GM19043 (cell line): ENCODE data around the gene SLC25A51.

Source experiments
- ATAC-seq: cut with Tn5 transposase; IDR thresholded peaks from one replicate; pipeline ENCODE4 v1.9.1; 2021; ENCODE audit warnings: low read depth; ENCODE audit not compliant: unreplicated experiment

Gene SLC25A51

GRCh38 chr9:37903647-37904444, at the start of gene SLC25A51:
SLC25A51 (minus strand) TSS chr9:37904127; CDS start chr9:37888550, 15,577 bp downstream.
- peak; percentile 82 for ATAC-seq

DNA sequence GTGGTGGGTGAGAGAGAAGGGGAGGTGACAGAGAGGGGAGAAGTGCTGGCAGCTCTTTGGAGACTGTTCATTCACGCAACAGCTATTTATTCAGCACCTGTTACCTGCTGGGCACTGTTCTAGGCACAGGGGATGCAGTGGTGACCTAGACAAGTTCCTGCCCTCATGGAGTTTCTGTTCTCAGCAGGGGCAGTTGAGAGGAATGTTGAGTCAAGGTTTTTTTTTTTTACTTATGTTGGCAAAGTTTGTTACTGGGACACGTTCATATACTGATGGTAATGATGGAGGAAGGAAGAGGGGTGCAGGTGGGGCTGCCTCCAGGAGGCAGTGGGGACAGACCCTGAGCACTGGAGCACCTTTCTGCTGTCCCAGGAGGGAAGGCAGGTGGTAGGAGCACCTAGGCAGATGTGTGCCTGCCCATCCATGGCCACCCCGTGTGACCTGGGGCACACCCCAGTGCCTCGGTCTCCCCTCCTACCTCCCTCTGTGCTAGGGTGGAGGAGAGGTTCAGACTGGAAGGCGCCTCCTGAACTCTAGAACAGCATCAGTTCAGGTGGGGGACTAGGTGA, 49.4 kb upstream of the SLC25A51 start:
- no peak for ATAC-seq

- ATAC-seq: no peak
Measured at GRCh38 chr9:37952731-37953130, 48.8 kb upstream of the SLC25A51 start.

DNA sequence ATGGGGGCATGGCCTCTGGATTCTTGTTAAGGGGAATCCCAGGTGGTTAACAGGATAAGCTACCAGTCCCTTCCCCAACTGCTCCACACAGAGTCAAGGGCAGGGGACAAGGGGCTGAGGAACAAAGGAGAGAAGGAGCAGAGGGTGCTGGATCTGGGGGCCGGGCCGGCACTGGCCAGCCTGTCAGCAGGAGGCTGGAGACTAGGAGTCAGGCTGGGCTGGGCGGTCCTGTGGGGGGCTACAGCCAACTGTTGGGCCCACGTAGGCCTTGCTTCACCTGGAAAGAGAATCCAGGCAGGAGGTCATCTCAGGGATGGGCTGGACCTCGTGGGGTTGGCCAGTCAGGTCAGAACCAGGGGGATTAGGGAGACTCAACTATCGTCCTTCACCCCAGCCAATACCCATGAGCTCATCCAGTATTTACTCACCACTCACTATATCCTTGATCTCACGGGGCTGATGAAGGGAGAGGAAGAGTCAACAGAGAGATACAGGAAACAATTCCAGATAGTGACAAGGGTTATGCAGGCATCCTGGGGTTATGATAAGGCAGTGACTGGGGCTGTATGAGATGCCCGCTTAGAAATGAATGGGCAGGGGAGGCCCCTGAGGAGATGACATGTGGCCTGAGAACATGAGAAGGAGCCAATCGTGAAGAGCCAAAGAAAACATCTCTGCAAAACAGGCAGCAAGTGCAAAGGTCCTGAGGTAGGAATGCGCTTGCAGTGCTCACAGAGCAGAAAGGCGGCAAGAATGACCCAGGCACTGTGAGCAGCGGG, 47.9 kb upstream of the SLC25A51 start:
- no peak for ATAC-seq

GRCh38 chr9:37950561-37950960, 46.6 kb upstream of the SLC25A51 start:
- no peak for ATAC-seq

DNA sequence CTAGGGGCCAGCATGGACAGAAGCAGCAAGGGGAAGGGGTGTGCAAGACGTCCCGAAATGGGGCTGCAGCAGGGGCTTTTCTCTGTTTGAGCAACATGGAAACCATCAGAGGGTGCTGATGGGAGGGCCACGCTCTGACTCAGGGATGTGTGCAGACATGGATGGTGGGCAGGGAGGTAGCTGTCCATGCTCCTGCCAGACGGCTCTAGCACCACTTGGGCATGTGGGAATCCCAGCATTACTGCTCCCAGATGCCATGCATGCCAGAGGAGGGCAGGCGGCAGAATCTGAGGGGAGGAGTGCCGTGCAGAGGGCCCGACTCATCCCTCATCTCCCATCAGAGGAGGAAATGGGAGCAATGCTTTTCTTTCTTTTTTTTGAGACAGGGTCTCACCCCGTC, 45.6 kb upstream of the SLC25A51 start:
- no peak for ATAC-seq

GRCh38 chr9:37948417-37948980, 44.6 kb upstream of the SLC25A51 start:
- ATAC-seq: no peak

DNA sequence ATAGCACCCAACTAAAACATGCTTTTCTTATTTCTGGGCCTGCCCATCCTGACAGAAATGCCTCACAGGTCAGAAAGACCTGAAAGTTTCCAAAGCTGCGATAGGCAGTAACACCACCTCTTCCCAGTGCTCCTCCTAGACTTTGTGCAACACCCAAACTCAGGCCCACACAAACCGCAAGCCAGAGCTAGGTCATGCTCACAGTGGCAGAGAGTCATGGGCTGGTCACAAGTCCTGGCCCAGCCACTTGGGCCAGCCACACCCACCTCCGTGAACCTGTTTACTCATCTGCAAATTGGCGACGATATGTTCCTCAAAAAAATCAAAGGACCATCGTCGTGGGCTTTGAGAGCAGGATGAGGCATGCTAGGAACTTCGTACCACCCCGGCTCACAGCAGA, 44.0 kb upstream of the SLC25A51 start:
- ATAC-seq: no peak

DNA sequence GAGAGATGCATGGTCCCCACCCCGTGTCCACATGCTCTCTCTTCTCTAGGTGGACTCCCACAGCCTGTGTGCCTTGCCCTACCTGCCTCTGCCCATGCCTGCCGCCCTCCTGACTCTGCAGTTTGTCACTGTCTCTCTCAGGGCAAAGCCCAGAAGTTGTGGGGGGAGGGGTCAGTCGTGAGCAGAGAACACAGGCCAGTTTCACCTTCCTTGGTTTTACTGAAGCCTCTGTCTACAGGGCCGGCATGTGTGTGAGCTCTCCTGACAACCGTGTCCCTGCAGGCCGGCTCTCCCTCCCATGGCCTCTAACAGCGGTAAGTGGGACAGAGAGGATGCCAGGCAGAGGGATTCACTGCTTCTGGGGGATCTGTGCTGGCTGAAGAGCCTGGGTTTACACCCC, 43.5 kb upstream of the SLC25A51 start:
- no peak for ATAC-seq

DNA sequence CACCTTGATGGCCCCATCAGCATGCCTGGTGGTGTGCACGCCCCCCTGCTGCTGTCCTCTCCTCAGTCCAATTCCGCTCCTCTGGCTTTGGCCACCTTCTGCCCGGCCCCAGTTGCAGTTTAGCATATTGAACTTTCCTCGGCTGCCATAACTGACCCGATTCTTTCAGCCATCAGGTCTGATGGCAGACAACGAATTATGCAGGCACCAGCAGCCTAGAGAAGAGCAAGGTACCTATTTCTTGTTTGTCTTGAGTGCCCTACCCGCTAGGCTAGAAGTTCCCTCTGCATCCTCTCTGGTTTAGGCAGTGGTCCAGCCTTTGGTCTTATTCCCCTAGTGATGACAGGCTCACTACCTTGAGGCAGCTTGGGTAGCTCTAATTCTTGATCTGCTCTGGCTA, 43.0 kb upstream of the SLC25A51 start:
- no peak for ATAC-seq

DNA sequence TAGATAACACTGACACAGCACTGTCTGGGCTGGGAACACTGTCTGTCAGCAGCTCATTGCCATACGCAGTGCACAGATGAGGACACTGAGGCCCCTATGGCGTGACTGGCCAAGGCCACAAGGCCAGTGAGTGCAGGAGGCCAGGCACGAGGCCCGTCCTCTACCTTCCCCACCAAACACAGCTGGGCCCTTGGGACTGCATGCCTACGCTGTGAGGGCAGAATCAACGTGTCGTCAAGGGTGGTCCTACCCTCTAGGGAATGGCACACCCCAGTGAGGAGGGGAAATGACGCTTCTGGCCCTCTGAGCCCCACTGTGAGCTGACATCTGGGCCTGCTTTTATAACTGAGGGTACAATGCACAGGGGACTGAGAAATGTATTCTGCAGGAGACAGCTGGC, 42.1 kb upstream of the SLC25A51 start:
- no peak for ATAC-seq

GRCh38 chr9:37944671-37945481, 40.9 kb upstream of the SLC25A51 start:
- no peak for ATAC-seq

- ATAC-seq: no peak
Measured at GRCh38 chr9:37944266-37944650, 40.3 kb upstream of the SLC25A51 start.

GRCh38 chr9:37943345-37944265, 39.7 kb upstream of the SLC25A51 start:
- ATAC-seq: no peak

DNA sequence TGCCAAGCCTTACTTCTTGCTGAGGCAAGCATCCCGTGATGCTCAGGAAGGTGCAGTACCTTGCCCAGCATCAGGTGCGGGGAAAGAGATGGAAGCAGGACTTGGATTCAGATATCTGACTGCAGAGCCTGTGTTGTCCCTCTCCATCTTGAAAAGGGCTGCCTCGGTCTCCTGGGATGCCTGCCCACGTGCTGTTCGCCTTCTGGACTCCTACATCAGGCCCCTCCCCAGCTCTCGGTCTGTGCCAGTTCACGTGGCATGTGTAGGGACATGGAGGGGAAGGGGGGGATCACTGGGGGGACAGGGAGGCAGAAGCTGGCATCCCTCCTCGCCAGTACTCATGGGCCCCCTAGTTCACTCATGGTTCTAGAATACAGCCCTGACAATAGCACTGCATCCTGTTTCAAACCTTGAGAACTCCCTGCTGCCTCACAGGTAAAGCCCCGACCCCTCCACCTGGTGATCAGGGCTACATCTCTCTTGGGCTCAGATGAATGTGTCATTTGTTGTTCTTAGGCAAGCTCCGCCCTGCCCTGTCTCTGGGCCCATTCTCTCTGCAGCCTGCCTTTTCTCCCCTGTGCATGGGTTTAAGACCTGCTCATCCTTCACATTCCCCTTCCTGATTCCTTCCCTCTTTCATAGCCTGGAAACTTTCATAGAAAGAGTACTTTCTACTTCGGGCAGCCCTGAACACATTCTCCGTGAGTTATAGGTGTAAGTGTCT, 38.9 kb upstream of the SLC25A51 start:
- ATAC-seq: no peak

DNA sequence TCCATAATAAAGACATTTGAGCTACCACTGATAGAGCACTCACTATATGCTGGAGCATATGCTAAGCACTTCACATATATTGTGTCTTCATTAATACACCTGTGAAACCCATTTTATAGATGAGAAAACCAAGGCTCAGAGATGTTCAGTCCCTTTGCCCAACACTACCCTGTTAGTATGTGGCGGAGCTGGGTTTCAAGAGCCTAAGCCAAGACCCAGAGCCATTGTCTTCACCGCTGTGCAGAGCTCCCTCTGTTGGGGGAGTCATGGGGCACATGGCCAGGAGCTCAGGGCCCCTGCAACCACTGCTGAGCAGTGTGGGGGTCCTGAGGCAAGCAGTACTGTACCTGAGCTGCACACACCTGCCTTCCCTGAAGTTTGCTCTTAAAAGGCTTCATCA, 37.3 kb upstream of the SLC25A51 start:
- no peak for ATAC-seq

GRCh38 chr9:37939575-37940095, 35.7 kb upstream of the SLC25A51 start:
- ATAC-seq: no peak

- no peak for ATAC-seq
Measured at GRCh38 chr9:37938121-37938891, 34.4 kb upstream of the SLC25A51 start.
